IPS DF 6.9 (cell line): ENCODE results near the gene XYLT1.

ENCODE experiments used
- DNase-seq: peaks from one replicate; pipeline ENCODE4 v3.0.0-alpha.2; 2013; ENCODE audit warnings: low read depth, low spot score
- H3K27ac ChIP-seq: one replicate; pipeline ENCODE4 v1.5.1; 2013; ENCODE audit warnings: low read length, control low read depth
- H3K27me3 ChIP-seq: 2 replicates; pipeline ENCODE4 v1.6.1; 2013; ENCODE audit warnings: mild to moderate bottlenecking, low read length; ENCODE audit not compliant: control insufficient read depth, insufficient read depth
- H3K36me3 ChIP-seq: 2 replicates; pipeline ENCODE4 v1.6.1; 2013; ENCODE audit warnings: low read length; ENCODE audit not compliant: control insufficient read depth, insufficient read depth
- H3K4me1 ChIP-seq: 2 replicates; pipeline ENCODE4 v1.6.1; 2013; ENCODE audit warnings: low read length; ENCODE audit not compliant: control insufficient read depth, insufficient read depth
- H3K4me3 ChIP-seq: 2 replicates; pipeline ENCODE4 v1.5.1; 2013; ENCODE audit warnings: mild to moderate bottlenecking, low read length
- H3K9me3 ChIP-seq: 2 replicates; pipeline ENCODE4 v1.6.1; 2013; ENCODE audit warnings: low read length, inconsistent platforms; ENCODE audit not compliant: control insufficient read depth, insufficient read depth
- WGBS: extraction: QIAGEN DNeasy Blood & Tissue Kit; methylation state at CpG from one replicate; pipeline ENCODE4 v1.1.7; 2013; ENCODE audit warnings: mixed read lengths, missing lambda C conversion rate; ENCODE audit not compliant: insufficient read length, insufficient coverage; 5-methylcytosine and 5-hydroxymethylcytosine counted together

Gene XYLT1

DNA sequence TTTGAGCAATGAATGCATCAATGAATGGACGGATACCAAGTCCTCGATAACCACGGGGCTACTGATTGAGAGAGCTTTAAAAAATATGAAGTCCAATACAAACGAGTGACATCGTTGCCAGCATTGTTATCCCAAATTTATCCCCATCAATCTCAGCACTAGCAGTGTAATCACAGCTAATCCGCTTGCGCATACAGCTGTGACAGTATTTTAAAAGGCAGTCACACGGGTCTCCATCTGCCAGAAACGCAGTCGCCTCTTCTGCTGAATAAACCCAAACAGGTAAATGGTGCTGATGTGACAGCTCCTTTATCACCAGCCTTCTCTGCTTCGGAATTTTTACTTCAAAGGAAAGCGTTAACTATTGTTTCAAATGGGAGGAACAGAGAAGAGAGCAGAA, 311.1 kb downstream of the XYLT1 start:
- Histone ChIP-seq H3K27me3 (no peaks in the 10 kb centered on the region), H3K36me3 (no peaks in the 10 kb centered on the region), H3K27ac (no peak overlapping the region), H3K4me1 (peaks cover 5% of the 10 kb centered on the region), H3K9me3 (no peaks in the 10 kb centered on the region), H3K4me3 (no peak overlapping the region)
- no CpG with 5 or more reads among the region's 12 CpGs for WGBS
- no peak for DNase-seq

DNA sequence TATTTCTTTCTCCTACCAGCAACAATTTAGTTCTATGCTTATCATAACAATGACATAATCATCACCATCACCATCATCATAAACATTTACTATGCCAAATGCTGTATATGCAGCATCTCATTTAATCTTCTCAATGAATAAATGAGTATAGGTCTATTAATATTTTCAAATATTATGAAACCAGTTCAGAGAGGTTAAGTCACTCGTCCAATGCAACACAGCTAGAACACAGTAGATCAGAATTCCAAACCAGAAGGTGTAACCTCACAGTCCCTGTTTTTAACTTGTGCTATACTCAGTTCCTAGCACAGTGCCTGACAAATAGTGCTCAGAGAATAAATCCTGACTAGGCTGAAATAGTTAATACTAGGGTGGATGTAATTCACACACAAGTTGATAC, 314.8 kb downstream of the XYLT1 start:
- H3K27me3 ChIP-seq = no peaks in the 10 kb centered on the region
- no peak for DNase-seq
- no peaks in the 10 kb centered on the region for H3K9me3 ChIP-seq
- H3K36me3 ChIP-seq = no peaks in the 10 kb centered on the region
- H3K4me1 ChIP-seq = peaks cover 3% of the 10 kb centered on the region
- no CpG with 5 or more reads among the region's 1 CpG for WGBS
- no peak overlapping the region for H3K27ac ChIP-seq
- H3K4me3 ChIP-seq = no peak overlapping the region

DNA sequence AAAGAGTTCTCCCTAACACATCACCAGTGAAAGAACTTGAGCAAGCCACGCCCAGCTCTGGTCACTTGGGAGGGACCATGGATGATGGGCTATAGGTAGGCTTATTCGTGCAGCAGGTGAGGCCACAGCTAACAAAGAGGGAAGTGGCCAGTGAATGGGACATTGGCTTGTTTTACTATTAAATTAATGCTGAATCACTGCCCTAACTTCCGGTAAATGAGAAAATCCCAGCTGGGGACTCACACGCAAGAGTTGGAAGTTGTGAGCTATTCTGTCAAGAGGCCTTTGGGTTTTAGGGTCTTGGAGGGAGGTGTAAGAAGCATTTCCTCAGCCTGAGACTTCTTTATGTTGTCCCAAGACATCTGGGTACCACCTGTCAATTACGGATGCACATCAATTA, 315.3 kb downstream of the XYLT1 start:
- no CpG with 5 or more reads among the region's 5 CpGs for WGBS

DNA sequence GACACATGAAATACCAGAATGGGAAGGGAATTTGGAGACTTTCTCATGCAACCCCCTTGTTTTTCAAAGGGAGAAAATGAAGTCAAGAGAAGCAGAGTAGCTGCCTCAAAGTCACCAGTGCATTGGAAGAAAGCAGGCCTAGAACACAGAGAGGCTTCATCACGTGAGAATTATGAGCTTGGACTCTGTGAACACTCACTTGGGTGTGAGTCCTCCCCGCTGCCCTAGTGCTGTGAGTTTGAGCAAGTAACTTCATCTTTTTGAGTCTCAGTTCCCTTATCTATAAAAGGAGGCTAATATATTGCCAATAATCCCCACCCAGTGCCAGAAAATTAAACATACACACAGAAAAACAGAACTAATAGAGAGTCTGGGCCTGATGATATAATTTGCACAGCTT, 315.8 kb downstream of the XYLT1 start:
- Histone ChIP-seq H3K4me3 (no peak overlapping the region), H3K27me3 (no peaks in the 10 kb centered on the region), H3K27ac (no peak overlapping the region), H3K4me1 (no peaks in the 10 kb centered on the region), H3K36me3 (no peaks in the 10 kb centered on the region), H3K9me3 (no peaks in the 10 kb centered on the region)
- no peak for DNase-seq
- WGBS = no CpG with 5 or more reads among the region's 2 CpGs

More for the DNA sequence above, 315.3 kb downstream of the XYLT1 start:
- Histone ChIP-seq H3K27ac (no peak overlapping the region), H3K27me3 (no peaks in the 10 kb centered on the region), H3K36me3 (no peaks in the 10 kb centered on the region), H3K4me3 (no peak overlapping the region), H3K4me1 (peaks cover 1% of the 10 kb centered on the region), H3K9me3 (no peaks in the 10 kb centered on the region)
- no peak for DNase-seq

DNA sequence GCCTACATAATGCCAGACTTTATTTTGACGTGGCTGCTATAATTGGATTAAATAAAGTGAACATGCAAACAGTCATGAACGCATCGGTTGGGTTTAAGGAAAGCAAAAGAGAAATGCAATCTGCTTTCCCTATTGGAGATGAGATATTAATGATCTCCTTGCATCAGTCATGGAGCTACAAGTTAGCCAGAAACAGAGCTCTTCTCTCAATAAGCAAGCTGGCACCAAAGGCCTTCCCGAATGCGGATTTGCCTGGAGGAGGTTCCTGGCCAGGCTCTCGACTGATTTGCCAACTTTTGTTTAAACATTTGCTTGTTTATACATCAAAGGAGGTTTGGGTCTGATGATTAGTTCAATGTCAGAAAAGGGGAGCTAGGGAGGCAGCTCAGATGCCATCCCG, 318.4 kb downstream of the XYLT1 start:
- Histone ChIP-seq H3K4me3 (no peak overlapping the region), H3K36me3 (no peaks in the 10 kb centered on the region), H3K27me3 (no peaks in the 10 kb centered on the region), H3K27ac (no peak overlapping the region), H3K4me1 (no peaks in the 10 kb centered on the region), H3K9me3 (no peaks in the 10 kb centered on the region)
- DNase-seq = no peak
- WGBS = no CpG with 5 or more reads among the region's 7 CpGs

DNA sequence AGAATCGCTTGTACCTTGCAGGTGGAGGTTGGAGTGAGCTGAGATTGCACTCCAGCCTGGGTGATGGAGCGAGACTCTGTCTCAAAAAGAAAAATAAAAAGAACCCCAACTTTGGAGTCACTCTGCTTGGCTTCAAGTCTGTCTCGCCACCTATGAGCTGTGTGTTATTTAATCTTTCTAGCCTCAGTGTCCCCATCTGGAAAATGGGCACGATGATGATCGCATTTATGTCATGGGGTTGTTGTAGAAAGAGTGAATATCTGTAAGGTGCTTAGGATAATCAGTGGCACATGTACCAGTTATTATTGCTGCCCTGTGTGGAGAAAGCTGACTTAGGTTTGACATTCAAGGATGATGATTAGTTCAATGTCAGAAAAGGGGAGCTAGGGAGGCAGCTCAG, 319.4 kb downstream of the XYLT1 start:
- H3K9me3 ChIP-seq = no peaks in the 10 kb centered on the region
- WGBS = no CpG with 5 or more reads among the region's 5 CpGs
- no peaks in the 10 kb centered on the region for H3K36me3 ChIP-seq
- H3K4me3 ChIP-seq = no peak overlapping the region
- H3K27me3 ChIP-seq = no peaks in the 10 kb centered on the region
- H3K27ac ChIP-seq = no peak overlapping the region
- DNase-seq = no peak
- H3K4me1 ChIP-seq = no peaks in the 10 kb centered on the region

DNA sequence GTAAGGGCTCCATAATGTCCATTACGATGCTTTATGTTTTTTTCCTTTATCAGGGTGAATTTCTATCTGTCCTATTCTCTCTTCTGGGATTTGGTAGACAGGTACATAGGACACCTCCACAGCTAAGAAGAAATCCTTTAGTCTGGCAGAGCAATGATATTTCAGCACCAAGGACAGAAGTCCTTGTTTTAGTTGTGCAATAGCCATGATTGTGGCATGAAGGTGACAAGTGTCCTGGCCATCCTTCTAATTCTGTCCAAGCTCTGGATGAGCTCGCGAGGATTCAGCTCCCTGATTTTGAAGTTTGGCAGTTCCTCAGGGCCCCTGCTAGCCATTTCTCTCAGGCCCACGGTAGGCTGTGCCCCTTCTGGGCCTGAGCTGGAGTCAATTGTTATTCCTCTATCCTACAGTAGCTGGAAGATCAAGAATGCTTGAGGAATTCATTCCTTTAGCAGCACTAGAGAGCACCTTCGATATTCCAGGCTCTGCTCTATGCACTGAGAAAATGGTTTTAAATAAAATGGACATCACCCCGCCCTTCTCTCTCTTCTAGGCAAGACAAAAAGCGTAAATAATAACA, 320.8 kb downstream of the XYLT1 start:
- H3K4me1 ChIP-seq = no peaks in the 10 kb centered on the region
- no peaks in the 10 kb centered on the region for H3K9me3 ChIP-seq
- no peaks in the 10 kb centered on the region for H3K27me3 ChIP-seq
- H3K27ac ChIP-seq = no peak overlapping the region
- WGBS = no CpG with 5 or more reads among the region's 7 CpGs
- no peak overlapping the region for H3K4me3 ChIP-seq
- DNase-seq = no peak
- H3K36me3 ChIP-seq = no peaks in the 10 kb centered on the region

DNA sequence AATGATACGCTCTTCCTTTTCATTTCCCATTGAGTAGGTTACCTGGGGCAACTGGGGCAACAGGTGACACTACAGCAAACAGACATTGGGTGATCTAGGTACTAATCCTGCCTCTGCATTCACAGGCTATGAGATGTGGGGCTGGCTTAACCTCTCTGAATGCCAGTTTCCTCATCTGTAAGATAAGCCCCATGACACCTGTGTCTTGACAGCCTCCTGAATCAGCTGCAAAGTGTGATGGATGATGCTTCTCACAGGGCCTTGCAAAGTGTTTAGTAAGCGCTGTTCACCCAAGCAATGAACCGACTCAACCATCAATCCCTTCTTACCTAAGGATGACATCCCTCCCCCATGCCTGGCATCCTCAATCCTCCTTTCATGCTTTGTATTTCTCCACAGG, 322.8 kb downstream of the XYLT1 start:
- no peaks in the 10 kb centered on the region for H3K36me3 ChIP-seq
- no peak overlapping the region for H3K4me3 ChIP-seq
- no peak overlapping the region for H3K27ac ChIP-seq
- DNase-seq = no peak
- H3K9me3 ChIP-seq = no peaks in the 10 kb centered on the region
- no peaks in the 10 kb centered on the region for H3K27me3 ChIP-seq
- no peaks in the 10 kb centered on the region for H3K4me1 ChIP-seq
- WGBS = no CpG with 5 or more reads among the region's 3 CpGs

DNA sequence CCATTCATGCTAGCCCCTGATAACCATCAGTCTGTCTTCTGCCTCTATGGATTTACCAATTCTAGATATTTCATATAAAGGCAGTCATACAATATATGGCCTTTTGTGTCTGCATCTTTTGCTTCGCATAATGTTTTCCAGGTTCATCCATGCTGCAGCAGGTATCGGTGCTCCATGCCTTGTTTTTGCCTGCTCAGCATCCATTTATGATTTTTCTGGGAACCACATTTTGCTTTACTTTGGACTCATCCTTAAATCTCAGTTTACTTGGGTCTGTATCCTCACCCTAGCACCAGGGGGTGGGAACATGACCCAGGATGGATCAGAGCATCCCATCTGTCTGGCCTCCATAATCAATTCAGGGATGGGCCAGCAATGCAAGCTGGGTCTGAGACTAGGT, 325.7 kb downstream of the XYLT1 start:
- H3K27me3 ChIP-seq = no peaks in the 10 kb centered on the region
- DNase-seq = no peak
- no peaks in the 10 kb centered on the region for H3K36me3 ChIP-seq
- no peak overlapping the region for H3K4me3 ChIP-seq
- H3K9me3 ChIP-seq = no peaks in the 10 kb centered on the region
- no CpG with 5 or more reads among the region's 2 CpGs for WGBS
- H3K4me1 ChIP-seq = no peaks in the 10 kb centered on the region
- H3K27ac ChIP-seq = no peak overlapping the region

DNA sequence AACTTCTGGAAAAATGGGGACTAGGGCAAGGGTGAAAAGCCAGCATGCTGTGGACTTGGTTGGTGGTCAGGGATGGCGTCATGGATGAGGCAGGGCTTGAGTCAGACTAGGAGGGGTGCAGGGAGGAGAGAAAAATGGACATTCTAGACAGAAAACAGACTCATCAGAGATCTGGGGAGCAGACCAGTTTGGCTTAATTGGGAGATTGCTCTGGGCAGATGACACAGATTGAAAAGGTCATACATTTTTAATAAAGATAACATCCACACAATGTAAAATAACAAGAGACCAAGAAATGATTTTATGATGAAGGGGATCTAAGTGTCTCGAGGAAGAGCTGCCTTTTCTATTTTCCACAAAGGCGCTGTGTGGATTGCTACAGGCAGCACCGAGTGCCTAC, 326.3 kb downstream of the XYLT1 start:
- Histone ChIP-seq H3K27ac (no peak overlapping the region), H3K9me3 (no peaks in the 10 kb centered on the region), H3K4me3 (no peak overlapping the region), H3K27me3 (no peaks in the 10 kb centered on the region), H3K4me1 (no peaks in the 10 kb centered on the region), H3K36me3 (no peaks in the 10 kb centered on the region)
- no CpG with 5 or more reads among the region's 4 CpGs for WGBS
- DNase-seq = no peak

DNA sequence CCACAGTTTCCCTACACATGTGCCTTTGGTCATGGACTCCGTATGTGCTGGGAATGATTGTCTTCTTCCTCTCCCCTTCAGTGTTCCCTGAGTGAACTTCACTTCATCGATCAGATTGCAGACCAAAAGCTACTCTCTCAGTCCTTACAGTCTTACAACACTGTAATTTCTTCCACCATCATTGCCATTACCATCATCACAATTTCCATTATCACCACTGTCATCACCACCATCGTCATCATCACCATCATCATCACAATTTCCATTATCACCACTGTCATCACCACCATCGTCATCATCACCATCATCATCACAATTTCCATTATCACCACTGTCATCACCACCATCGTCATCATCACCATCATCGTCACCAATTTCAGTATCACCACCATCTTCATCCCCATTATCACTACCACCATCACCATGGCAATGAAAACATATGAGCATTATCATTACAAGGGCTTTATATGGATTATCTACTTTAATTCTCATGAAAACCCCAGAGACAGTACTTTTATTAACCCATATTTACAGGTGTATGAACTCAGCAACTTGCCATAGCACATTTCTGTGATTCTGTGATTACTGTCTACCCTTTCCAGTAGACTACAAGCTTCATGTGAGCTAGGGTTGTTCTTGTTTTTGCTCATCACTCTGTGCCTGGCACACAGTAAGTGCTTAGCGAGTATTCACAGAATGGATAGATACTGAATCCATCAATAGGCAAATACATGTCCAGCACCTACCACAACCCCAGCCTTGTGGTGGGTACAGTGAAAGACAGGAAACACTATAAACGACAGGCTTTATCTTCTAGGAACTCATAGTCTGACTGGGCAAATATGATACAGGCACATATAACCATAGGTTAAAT, 327.0 kb downstream of the XYLT1 start:
- DNase-seq = no peak
- WGBS = 100% methylated on average over 3 of the region's 8 CpGs
- no peaks in the 10 kb centered on the region for H3K36me3 ChIP-seq

More for the DNA sequence above, 327.0 kb downstream of the XYLT1 start:
- no peaks in the 10 kb centered on the region for H3K9me3 ChIP-seq
- H3K27ac ChIP-seq = no peak overlapping the region
- H3K27me3 ChIP-seq = no peaks in the 10 kb centered on the region
- H3K4me3 ChIP-seq = no peak overlapping the region
- no peaks in the 10 kb centered on the region for H3K4me1 ChIP-seq
